ENCODE measurements around the gene HMOX2. TPM values are rescaled to one million over a fixed set of nuclear protein-coding genes. Genes with fewer than 3 reads are reported as not detected.

HMOX2 gene
- total RNA-seq, 1 donor from 2014 or later: 75.2 TPM

DNA sequence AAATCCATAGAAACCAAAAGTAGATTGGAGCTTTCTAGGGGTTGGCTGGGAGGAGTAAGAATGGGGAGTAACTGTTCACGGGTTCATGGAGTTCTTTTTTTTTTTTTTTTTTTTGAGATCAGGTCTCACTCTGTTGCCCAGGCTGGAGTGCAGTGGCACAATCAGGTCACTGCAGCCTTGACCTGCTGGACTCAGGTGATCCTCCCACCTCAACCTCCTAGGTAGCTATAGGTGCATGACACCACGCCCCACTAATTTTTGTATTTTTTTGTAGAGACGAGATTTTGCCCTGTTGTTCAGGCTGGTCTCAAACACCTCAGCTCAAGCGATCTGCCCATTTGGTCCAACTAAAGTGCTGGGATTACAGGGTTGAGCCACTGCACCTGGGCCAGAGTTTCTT, 3.3 kb upstream of the HMOX2 start:
- no peak for DNase-seq (ENCODE audit: low spot score)
- H3K4me1 Mint-ChIP-seq (ENCODE audit: low read depth): peaks cover 10% of the 10 kb centered on the region
- H3K36me3 Mint-ChIP-seq (ENCODE audit: low read depth): peaks cover 11% of the 10 kb centered on the region
- no peak overlapping the region for H3K27ac Mint-ChIP-seq
- intact Hi-C loops (cut with micrococcal nuclease): no loop called here
- no peaks in the 10 kb centered on the region for H3K9me3 Mint-ChIP-seq
- no peaks in the 10 kb centered on the region for H3K27me3 Mint-ChIP-seq (ENCODE audit: low read depth)
- H3K4me3 Mint-ChIP-seq (ENCODE audit: low read depth): peak overlapping the region; percentile 35

DNA sequence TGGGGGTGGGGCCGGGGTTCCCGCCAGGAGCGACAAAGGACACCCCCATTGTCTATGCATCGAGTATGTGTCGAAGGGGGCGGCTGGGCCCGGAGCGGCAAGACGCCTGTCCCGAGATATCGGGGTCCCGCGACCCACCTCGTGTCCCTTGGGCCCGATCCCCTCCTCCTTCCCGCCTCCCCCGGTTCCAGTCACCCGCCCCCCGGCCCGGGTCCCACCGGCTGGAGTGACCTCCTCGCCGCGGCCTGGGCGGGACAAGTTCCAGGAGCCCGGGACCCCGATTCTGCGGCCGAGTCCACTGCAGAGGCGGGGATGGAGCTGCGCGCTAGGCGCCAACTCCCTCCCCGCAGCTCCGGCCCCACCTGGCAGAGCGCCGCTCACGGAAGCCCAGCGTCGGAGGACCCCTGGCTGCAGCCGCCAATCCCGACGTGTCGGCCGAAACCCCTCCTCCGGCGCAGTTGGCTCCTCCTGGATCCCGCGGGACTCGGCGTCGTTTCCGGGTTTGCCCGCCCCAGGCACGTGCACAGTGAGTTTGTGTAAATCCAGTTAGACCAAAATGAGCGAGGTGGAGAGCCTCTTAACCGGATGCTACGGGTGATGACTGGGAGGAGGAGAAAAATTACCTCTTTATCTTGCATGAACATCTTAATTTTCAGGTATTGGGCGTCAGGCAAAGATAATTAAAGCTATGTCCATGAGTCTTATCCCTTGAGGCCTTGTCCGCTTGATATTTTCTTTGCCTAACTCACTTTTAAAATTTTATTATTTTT, 1.8 kb upstream of the HMOX2 start, which contains the start of gene NMRAL1:
Gene NMRAL1 (minus strand): TSS at position 434 of the 770 bp plus-strand sequence. CDS start 493 bp downstream, outside the sequence.
- intact Hi-C loops (cut with micrococcal nuclease): no loop called here
- peaks cover 18% of the 10 kb centered on the region for H3K4me1 Mint-ChIP-seq (ENCODE audit: low read depth)
- H3K9me3 Mint-ChIP-seq: no peaks in the 10 kb centered on the region
- DNase-seq (ENCODE audit: low spot score): peak; percentile 85
- H3K4me3 Mint-ChIP-seq (ENCODE audit: low read depth): peak within 1 kb of the TSS; percentile 80
- no peaks in the 10 kb centered on the region for H3K27me3 Mint-ChIP-seq (ENCODE audit: low read depth)
- H3K36me3 Mint-ChIP-seq (ENCODE audit: low read depth): peaks cover 16% of the 10 kb centered on the region
- H3K27ac Mint-ChIP-seq: peak within 1 kb of the TSS; percentile 78

DNA sequence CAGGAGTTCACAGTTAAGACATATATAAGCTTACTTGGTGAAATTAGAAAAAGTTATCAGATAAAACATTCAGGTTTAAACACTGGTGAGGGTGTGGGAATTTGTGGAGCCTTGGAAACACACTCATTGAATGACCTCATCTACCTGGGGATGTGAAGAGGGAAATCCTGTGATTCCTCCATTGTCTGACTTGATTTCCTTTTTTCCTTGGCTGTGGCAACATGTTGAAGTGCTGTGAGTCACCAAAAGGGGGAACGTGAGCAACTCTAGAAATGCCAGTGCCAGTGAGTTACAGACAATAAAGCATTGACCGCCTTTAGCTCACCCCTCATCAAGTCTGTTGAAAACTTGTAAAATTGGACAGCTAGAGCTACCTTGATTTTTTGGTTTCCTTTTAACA, 1.8 kb downstream of the HMOX2 start:
- peaks cover 32% of the 10 kb centered on the region for H3K4me1 Mint-ChIP-seq (ENCODE audit: low read depth)
- intact Hi-C loops (cut with micrococcal nuclease): loop anchor here (2.0 to 5.0 kb wide), 6 partner anchors 23 to 139 kb away; partner anchors contain the start of genes CDIP1, DNAJA3 and PAM16
- H3K36me3 Mint-ChIP-seq (ENCODE audit: low read depth): peaks cover 16% of the 10 kb centered on the region
- DNase-seq (ENCODE audit: low spot score): no peak
- H3K27ac Mint-ChIP-seq: peak overlapping the region; percentile 72
- H3K9me3 Mint-ChIP-seq: no peaks in the 10 kb centered on the region
- peak overlapping the region; percentile 80 for H3K4me3 Mint-ChIP-seq (ENCODE audit: low read depth)
- no peaks in the 10 kb centered on the region for H3K27me3 Mint-ChIP-seq (ENCODE audit: low read depth)

DNA sequence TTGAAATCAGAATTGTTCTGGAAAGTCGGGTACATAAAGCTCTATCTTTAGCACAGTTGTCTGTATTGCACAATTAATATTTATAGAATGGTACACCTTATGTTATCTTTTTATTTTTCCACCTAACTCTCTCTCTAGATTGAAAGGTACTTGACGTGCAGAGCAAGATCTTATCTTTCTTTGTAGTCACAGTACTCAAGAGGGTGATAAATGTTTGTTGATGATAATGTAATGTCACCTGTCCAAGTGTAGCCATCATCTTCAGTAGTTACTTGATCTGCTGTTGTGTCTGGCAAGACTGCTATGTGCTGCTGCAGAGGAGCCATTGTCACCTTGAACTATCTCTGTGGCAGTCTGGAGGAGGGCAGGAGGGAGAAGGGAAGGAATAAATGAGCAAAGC, 5.3 kb downstream of the HMOX2 start:
- Mint-ChIP-seq H3K4me3 (ENCODE audit: low read depth) (no peak overlapping the region), H3K4me1 (ENCODE audit: low read depth) (peaks cover 34% of the 10 kb centered on the region)

DNA sequence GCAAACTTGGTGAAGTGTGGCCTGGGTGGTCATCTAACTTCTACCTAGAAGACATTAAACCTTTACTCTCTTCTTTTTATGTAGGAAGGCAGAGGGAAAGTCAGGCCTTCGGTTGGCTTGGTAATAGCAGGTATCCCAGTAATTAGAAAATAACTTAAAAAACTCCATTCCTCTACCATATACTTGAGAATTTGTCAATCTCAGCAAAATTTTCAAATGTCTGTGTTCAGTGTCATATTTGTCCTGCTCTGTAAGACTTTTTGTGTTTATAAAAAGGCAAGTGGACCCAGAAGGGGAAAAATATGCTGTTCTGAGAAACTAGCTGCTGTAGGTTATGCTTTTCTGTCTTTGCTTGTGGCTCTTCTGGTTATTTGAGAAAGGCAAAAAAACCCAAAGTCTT, 5.8 kb downstream of the HMOX2 start:
- intact Hi-C loops (cut with micrococcal nuclease): loop anchor here (1.0 kb wide), 1 partner anchor 7 kb away; no protein-coding TSS in a partner anchor
- peaks cover 32% of the 10 kb centered on the region for H3K36me3 Mint-ChIP-seq (ENCODE audit: low read depth)
- H3K27me3 Mint-ChIP-seq (ENCODE audit: low read depth): no peaks in the 10 kb centered on the region
- no peak for DNase-seq (ENCODE audit: low spot score)
- H3K27ac Mint-ChIP-seq: no peak overlapping the region
- no peaks in the 10 kb centered on the region for H3K9me3 Mint-ChIP-seq
- no peak overlapping the region for H3K4me3 Mint-ChIP-seq (ENCODE audit: low read depth)
- peaks cover 34% of the 10 kb centered on the region for H3K4me1 Mint-ChIP-seq (ENCODE audit: low read depth)

More for the DNA sequence above, 5.3 kb downstream of the HMOX2 start:
- Mint-ChIP-seq H3K9me3 (no peaks in the 10 kb centered on the region), H3K27ac (peak overlapping the region; percentile 54), H3K27me3 (ENCODE audit: low read depth) (no peaks in the 10 kb centered on the region), H3K36me3 (ENCODE audit: low read depth) (peaks cover 32% of the 10 kb centered on the region)
- intact Hi-C loops (cut with micrococcal nuclease): loop anchor here (1.0 kb wide), 1 partner anchor 8 kb away; no protein-coding TSS in a partner anchor
- DNase-seq (ENCODE audit: low spot score): no peak

DNA sequence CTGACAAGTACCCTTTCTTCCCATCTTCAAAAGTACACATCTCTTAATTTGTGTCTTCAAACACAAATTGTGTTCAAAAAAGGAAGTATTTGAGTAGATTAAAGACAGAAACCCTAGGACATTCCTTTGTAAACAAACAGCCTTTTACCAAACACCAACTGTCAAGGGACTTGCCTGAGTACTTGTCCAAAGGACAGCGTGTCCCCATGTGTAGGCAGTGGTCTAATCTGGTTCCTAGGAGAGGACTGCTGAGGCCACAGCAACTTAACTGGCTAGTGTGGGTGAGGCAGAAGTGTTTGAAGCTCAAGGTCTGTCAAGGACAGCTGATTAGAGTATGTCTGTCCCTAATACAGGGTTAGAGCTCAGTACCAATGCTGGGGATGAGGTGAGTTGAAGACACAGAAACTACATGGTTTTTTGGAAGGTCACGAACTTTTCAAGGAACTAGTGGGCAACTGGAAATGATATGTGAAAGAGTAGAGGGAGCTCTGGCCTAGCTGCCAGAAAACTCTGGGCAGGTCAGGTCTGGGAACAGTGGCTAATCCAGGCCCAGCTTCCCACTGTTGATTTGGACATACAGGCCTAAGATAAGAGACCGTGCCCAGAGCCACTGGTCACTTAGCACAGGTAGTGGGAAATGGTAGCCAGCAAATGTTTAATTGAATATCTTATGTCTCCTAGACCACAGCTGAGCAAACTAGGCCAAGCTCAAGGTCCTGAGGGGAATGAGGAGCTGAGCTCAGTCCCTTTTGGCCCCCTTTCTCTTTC, 10.1 kb downstream of the HMOX2 start:
- H3K27me3 Mint-ChIP-seq (ENCODE audit: low read depth): no peaks in the 10 kb centered on the region
- H3K27ac Mint-ChIP-seq: peak overlapping the region; percentile 53
- H3K4me3 Mint-ChIP-seq (ENCODE audit: low read depth): no peak overlapping the region
- intact Hi-C loops (cut with micrococcal nuclease): no loop called here
- DNase-seq (ENCODE audit: low spot score): no peak
- peaks cover 50% of the 10 kb centered on the region for H3K36me3 Mint-ChIP-seq (ENCODE audit: low read depth)
- no peaks in the 10 kb centered on the region for H3K9me3 Mint-ChIP-seq
- peaks cover 44% of the 10 kb centered on the region for H3K4me1 Mint-ChIP-seq (ENCODE audit: low read depth)

DNA sequence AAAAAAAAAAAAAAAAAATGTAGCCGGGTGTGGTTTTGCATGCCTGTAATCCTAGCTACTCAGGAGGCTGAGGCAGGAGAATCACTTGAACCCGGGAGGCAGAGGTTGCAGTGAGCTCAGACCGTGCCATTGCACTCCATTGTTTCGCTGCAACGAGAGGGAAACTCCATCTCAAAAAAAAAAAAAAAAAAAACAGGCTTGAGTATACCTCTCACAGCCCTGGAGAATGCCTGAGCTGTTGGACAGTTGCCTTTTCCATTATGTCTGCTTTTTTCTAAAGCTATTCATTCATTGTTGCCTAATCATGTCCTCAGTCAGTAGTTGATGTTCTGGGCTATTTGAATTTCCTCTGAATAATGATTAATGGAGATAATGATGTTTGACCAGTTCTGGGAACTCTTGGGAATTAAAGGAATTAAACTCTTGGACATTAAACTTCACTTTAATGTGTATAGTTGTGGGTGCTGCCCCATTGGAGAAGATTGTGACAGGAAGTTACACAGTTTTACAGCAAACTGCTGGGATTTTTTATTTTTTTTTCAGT, 11.8 kb downstream of the HMOX2 start:
- Mint-ChIP-seq H3K27ac (peak overlapping the region; percentile 75), H3K36me3 (ENCODE audit: low read depth) (peaks cover 51% of the 10 kb centered on the region), H3K4me3 (ENCODE audit: low read depth) (peak overlapping the region; percentile 61), H3K4me1 (ENCODE audit: low read depth) (peaks cover 32% of the 10 kb centered on the region), H3K9me3 (no peaks in the 10 kb centered on the region), H3K27me3 (ENCODE audit: low read depth) (no peaks in the 10 kb centered on the region)
- DNase-seq (ENCODE audit: low spot score): no peak
- intact Hi-C loops (cut with micrococcal nuclease): no loop called here

DNA sequence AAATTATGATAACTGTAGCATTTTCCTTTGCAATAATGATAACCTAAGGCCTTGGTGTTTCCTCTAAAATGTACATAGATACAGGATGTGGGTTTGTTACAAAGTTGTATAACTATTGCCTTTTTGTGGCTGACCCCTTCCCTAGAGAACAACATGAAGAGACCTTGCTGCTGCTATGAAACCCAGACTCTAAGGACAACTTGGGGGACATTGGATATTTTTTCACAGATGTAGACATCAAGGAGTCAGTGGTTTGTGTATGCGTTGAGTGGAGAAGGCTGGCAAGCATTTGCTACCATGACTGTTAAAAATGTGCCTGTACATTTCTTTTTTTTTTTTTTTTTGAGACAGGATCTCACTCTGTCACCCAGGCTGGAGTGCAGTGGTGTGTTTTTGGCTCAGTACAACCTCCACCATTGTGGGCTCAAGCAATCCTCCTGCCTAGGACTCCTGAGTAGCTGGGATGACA, 12.3 kb downstream of the HMOX2 start:
- Mint-ChIP-seq H3K9me3 (no peaks in the 10 kb centered on the region), H3K4me3 (ENCODE audit: low read depth) (peak overlapping the region; percentile 61), H3K36me3 (ENCODE audit: low read depth) (peaks cover 52% of the 10 kb centered on the region), H3K27me3 (ENCODE audit: low read depth) (no peaks in the 10 kb centered on the region), H3K27ac (peak overlapping the region; percentile 75), H3K4me1 (ENCODE audit: low read depth) (peaks cover 32% of the 10 kb centered on the region)
- DNase-seq (ENCODE audit: low spot score): no peak
- intact Hi-C loops (cut with micrococcal nuclease): no loop called here

DNA sequence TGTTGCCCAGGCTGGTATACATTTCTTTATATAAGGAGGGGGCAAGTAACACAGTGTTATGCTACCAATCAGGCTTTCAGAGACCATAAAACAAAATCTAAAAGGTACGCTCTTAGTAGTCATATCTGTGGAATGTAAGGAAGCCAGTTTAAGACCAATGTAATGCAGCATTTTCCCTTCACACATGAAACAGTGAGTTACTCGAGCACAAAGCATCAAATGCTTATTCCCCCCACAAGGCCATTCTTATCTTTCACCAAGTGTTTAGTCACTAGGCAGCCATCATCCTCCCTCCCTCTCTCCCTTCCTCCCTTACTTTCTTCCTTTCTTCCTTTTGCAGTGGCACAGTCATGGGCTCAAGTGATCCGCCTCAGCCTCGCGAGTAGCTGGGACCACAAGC, 12.8 kb downstream of the HMOX2 start:
- intact Hi-C loops (cut with micrococcal nuclease): loop anchor here (1.0 kb wide), 1 partner anchor 8 kb away; no protein-coding TSS in a partner anchor
- peak overlapping the region; percentile 75 for H3K27ac Mint-ChIP-seq
- no peak overlapping the region for H3K4me3 Mint-ChIP-seq (ENCODE audit: low read depth)
- peaks cover 32% of the 10 kb centered on the region for H3K4me1 Mint-ChIP-seq (ENCODE audit: low read depth)
- H3K27me3 Mint-ChIP-seq (ENCODE audit: low read depth): no peaks in the 10 kb centered on the region
- DNase-seq (ENCODE audit: low spot score): no peak
- peaks cover 50% of the 10 kb centered on the region for H3K36me3 Mint-ChIP-seq (ENCODE audit: low read depth)
- H3K9me3 Mint-ChIP-seq: no peaks in the 10 kb centered on the region

DNA sequence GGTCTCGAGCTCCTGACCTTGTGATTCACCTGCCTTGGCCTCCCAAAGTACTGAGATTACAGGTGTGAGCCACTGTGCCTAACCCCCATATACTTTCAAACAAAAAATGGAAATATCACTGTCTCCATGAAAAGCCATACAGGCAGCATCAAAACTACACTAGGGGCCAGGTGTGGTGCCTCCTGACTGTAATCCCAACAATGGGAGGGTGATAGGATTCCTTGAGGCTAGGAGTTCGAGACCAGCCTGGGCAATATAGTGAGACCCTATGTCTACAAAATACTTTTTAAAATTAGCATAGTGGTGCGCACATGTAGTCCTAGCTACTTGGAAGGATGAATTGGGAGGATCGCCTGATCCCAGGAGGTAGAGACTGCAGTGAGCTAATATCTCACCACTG, 15.7 kb downstream of the HMOX2 start:
- no peaks in the 10 kb centered on the region for H3K9me3 Mint-ChIP-seq
- DNase-seq (ENCODE audit: low spot score): no peak
- H3K36me3 Mint-ChIP-seq (ENCODE audit: low read depth): peaks cover 41% of the 10 kb centered on the region
- no peak overlapping the region for H3K27ac Mint-ChIP-seq
- H3K4me1 Mint-ChIP-seq (ENCODE audit: low read depth): peaks cover 28% of the 10 kb centered on the region
- H3K4me3 Mint-ChIP-seq (ENCODE audit: low read depth): no peak overlapping the region
- intact Hi-C loops (cut with micrococcal nuclease): no loop called here
- H3K27me3 Mint-ChIP-seq (ENCODE audit: low read depth): no peaks in the 10 kb centered on the region

DNA sequence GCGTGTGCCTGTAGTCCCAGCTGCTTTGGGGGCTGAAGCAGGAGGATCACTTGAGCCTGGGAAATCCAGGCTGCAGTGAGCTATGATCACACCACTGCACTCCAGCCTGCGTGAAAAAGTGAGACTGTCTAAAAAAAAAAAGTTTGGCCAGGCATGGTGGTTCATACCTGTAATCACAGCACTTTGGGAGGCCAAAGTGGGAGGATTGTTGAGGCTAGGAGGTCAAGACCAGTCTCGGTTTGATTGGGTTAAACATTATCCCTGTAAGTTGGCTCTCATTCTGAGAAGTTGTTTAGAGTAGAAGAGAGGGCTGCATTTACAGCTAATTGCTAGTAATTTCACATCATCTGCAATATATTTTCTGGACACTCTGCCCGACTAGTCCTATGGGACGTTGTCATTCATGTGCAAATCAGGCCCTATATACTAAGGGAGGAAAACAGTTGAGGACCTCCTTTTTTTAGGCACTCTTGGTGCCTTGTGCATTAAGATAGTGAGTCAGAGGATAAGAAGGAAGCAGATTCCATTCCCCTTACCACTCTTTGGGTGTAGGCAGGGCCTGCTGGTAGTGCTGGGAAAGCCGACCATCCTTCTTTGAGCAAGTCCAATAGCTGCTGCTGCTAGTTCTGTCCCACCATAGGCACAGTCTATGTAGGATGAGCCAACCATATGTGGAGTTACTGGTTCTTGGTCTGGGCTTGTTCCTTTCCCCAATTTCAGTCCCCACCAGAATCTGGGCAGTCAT, 18.7 kb downstream of the HMOX2 start:
- no peak overlapping the region for H3K4me3 Mint-ChIP-seq (ENCODE audit: low read depth)
- peaks cover 41% of the 10 kb centered on the region for H3K36me3 Mint-ChIP-seq (ENCODE audit: low read depth)
- intact Hi-C loops (cut with micrococcal nuclease): no loop called here
- peaks cover 26% of the 10 kb centered on the region for H3K4me1 Mint-ChIP-seq (ENCODE audit: low read depth)
- DNase-seq (ENCODE audit: low spot score): no peak
- H3K27me3 Mint-ChIP-seq (ENCODE audit: low read depth): no peaks in the 10 kb centered on the region
- H3K9me3 Mint-ChIP-seq: no peaks in the 10 kb centered on the region
- H3K27ac Mint-ChIP-seq: no peak overlapping the region

DNA sequence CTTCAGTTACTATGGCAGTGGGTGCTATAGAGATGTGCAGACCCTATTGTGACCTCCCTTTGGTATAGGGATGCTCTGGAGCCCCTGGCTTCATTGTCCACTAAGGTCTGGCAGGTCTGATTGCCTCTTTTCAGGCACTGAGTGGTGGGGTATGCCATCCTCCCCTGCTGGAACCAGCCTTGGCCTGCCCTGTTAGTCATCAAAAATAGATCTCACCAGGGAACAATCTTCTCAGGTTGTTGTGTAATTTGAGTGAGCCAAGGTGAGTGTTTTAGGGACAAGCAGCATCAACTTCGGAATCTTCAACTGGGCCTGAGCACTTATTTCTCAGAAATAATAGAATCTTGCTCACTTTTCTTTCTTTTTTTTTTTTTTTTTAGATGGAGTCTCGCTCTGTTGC, 19.6 kb downstream of the HMOX2 start:
- Mint-ChIP-seq H3K36me3 (ENCODE audit: low read depth) (peaks cover 33% of the 10 kb centered on the region), H3K27me3 (ENCODE audit: low read depth) (no peaks in the 10 kb centered on the region), H3K27ac (no peak overlapping the region), H3K4me3 (ENCODE audit: low read depth) (no peak overlapping the region), H3K4me1 (ENCODE audit: low read depth) (peaks cover 30% of the 10 kb centered on the region), H3K9me3 (no peaks in the 10 kb centered on the region)
- DNase-seq (ENCODE audit: low spot score): no peak
- intact Hi-C loops (cut with micrococcal nuclease): no loop called here
